Activated CD4-positive, CD25-positive, alpha-beta regulatory T cell treated with anti-CD3 and anti-CD28 coated beads, Interleukin-2, amount 50 U/mL, for 24 hours (primary cell): ENCODE results near the gene CCDC83.

ENCODE experiments used
- ATAC-seq, 2 donors: fragments of 150-1000 bp; cut with Tn5 transposase; one replicate each; pipeline ENCODE4 v1.10.0; 2021; ENCODE audit warnings: mild to moderate bottlenecking in 1 of 2, moderate library complexity in 1 of 2

The CCDC83 gene

GRCh38 chr11:85855341-85855656 is at the start of gene CCDC83:
TSS of gene CCDC83 (plus strand) at chr11:85855383. CDS start at chr11:85865124, 9,741 bp downstream.
- no peak for ATAC-seq

- no peak for ATAC-seq
Measured at GRCh38 chr11:85805387-85805786, 49.8 kb upstream of the CCDC83 start.

GRCh38 chr11:85806016-85806415 is 49.2 kb upstream of the CCDC83 start:
- no peak for ATAC-seq

- no peak for ATAC-seq
Measured at GRCh38 chr11:85806876-85807275, 48.3 kb upstream of the CCDC83 start.

GRCh38 chr11:85809191-85809590 is 46.0 kb upstream of the CCDC83 start:
- no peak for ATAC-seq

- no peak for ATAC-seq
Measured at GRCh38 chr11:85809863-85810262, 45.3 kb upstream of the CCDC83 start.

GRCh38 chr11:85810521-85810870 is 44.7 kb upstream of the CCDC83 start:
- no peak for ATAC-seq

GRCh38 chr11:85810871-85811611 is 44.1 kb upstream of the CCDC83 start, which contains the start of gene SYTL2:
TSS of gene SYTL2 (minus strand) at chr11:85811141. CDS start at chr11:85757725, 53,416 bp downstream.
- peak; percentile 97 for ATAC-seq

- no peak for ATAC-seq
Measured at GRCh38 chr11:85811624-85812023, 43.6 kb upstream of the CCDC83 start.

- no peak for ATAC-seq
Measured at GRCh38 chr11:85813721-85814120, 41.5 kb upstream of the CCDC83 start.

- ATAC-seq, result no peak
Measured at GRCh38 chr11:85815186-85815931, 39.8 kb upstream of the CCDC83 start.

GRCh38 chr11:85819441-85819840 is 35.7 kb upstream of the CCDC83 start:
- no peak for ATAC-seq

GRCh38 chr11:85821636-85822035 is 33.5 kb upstream of the CCDC83 start:
- no peak for ATAC-seq

GRCh38 chr11:85822814-85823213 is 32.4 kb upstream of the CCDC83 start:
- no peak for ATAC-seq

- ATAC-seq, result peak; percentile 72 to 80
Measured at GRCh38 chr11:85823816-85824215, 31.4 kb upstream of the CCDC83 start.

GRCh38 chr11:85825616-85826015 is 29.6 kb upstream of the CCDC83 start:
- ATAC-seq, result no peak

- no peak for ATAC-seq
Measured at GRCh38 chr11:85826116-85826855, 28.9 kb upstream of the CCDC83 start.

- ATAC-seq, result peak; percentile 62 to 67
Measured at GRCh38 chr11:85827748-85828639, 27.2 kb upstream of the CCDC83 start.

- ATAC-seq, result no peak
Measured at GRCh38 chr11:85828640-85828978, 26.6 kb upstream of the CCDC83 start.

- no peak for ATAC-seq
Measured at GRCh38 chr11:85829172-85829571, 26.0 kb upstream of the CCDC83 start.

- no peak for ATAC-seq
Measured at GRCh38 chr11:85831050-85831449, 24.1 kb upstream of the CCDC83 start.

GRCh38 chr11:85835263-85835662 is 19.9 kb upstream of the CCDC83 start:
- no peak for ATAC-seq

GRCh38 chr11:85835729-85836128 is 19.5 kb upstream of the CCDC83 start:
- ATAC-seq, result no peak
